Mesenchymal stem cell (in vitro differentiated cells and primary cell): ENCODE data around the gene FAM120B.
A peak's percentile ranks its signal among the peaks of the same experiment; 100 is the strongest.

ENCODE experiments used
- DNase-seq: peaks from one replicate; pipeline ENCODE4 v3.0.0-alpha.2; 2013
- H2AFZ ChIP-seq: one replicate; pipeline ENCODE4 v1.6.1; 2013; ENCODE audit warnings: low read depth, mild to moderate bottlenecking, control low read depth, inconsistent platforms, low read length, moderate library complexity
- H2AK5ac ChIP-seq: 2 replicates; pipeline ENCODE4 v1.6.1; 2013; ENCODE audit warnings: low read length, moderate library complexity, mild to moderate bottlenecking, inconsistent platforms; ENCODE audit not compliant: severe bottlenecking
- H2BK120ac ChIP-seq: one replicate; pipeline ENCODE4 v1.6.1; 2013; ENCODE audit warnings: low read depth, mild to moderate bottlenecking, inconsistent platforms, low read length, moderate library complexity
- H2BK12ac ChIP-seq, 2 experiments: one replicate each; pipeline ENCODE4 v1.6.1; 2013; ENCODE audit warnings: inconsistent platforms in 2 of 2, low read length in 2 of 2, mild to moderate bottlenecking in 2 of 2, moderate library complexity in 2 of 2, control low read depth in 1 of 2
- H2BK15ac ChIP-seq: one replicate; pipeline ENCODE4 v1.6.1; 2013; ENCODE audit warnings: mild to moderate bottlenecking, low read depth, inconsistent platforms; ENCODE audit not compliant: poor library complexity, severe bottlenecking
- H2BK5ac ChIP-seq: 2 replicates; pipeline ENCODE4 v1.6.1; 2013; ENCODE audit warnings: low read depth, mild to moderate bottlenecking, low read length, control low read depth, inconsistent platforms; ENCODE audit not compliant: poor library complexity, severe bottlenecking
- H3K14ac ChIP-seq, 2 experiments: one replicate each; pipeline ENCODE4 v1.6.1; 2013; ENCODE audit warnings: inconsistent platforms in 2 of 2, low read length in 2 of 2, control low read depth in 1 of 2, mild to moderate bottlenecking in 1 of 2, moderate library complexity in 1 of 2
- H3K18ac ChIP-seq, 2 experiments: one replicate each; pipeline ENCODE4 v1.6.1; 2013; ENCODE audit warnings: inconsistent platforms in 2 of 2, low read length in 2 of 2, control low read depth in 1 of 2, low read depth in 1 of 2, mild to moderate bottlenecking in 1 of 2
- H3K23ac ChIP-seq, 2 experiments: one replicate each; pipeline ENCODE4 v1.6.1; 2013; ENCODE audit warnings: inconsistent platforms in 2 of 2, low read length in 2 of 2, mild to moderate bottlenecking in 2 of 2, moderate library complexity in 2 of 2, control low read depth in 1 of 2
- H3K27ac ChIP-seq: 2 replicates; pipeline ENCODE4 v1.5.1; 2013; ENCODE audit warnings: mild to moderate bottlenecking, moderate library complexity, low read length, control low read depth, inconsistent platforms; ENCODE audit not compliant: poor library complexity, severe bottlenecking
- H3K27me3 ChIP-seq, 2 experiments: 2 replicates each; pipeline versions ENCODE4 v1.6.1 to v1.7.0; 2013; ENCODE audit warnings: low read length in 2 of 2, mild to moderate bottlenecking in 2 of 2, moderate library complexity in 2 of 2, control low read depth in 1 of 2, inconsistent platforms in 1 of 2; ENCODE audit not compliant: control insufficient read depth in 1 of 2, insufficient read depth in 1 of 2
- H3K36me3 ChIP-seq, 2 experiments: 2 replicates each; pipeline versions ENCODE4 v1.6.1 to v1.7.0; 2013; ENCODE audit warnings: low read length in 2 of 2, control low read depth in 1 of 2, inconsistent platforms in 1 of 2, low read depth in 1 of 2, mild to moderate bottlenecking in 1 of 2; ENCODE audit not compliant: insufficient read depth in 2 of 2, control insufficient read depth in 1 of 2
- H3K4ac ChIP-seq, 2 experiments: one replicate each; pipeline ENCODE4 v1.6.1; 2013; ENCODE audit warnings: inconsistent platforms in 2 of 2, low read length in 2 of 2, mild to moderate bottlenecking in 2 of 2, moderate library complexity in 2 of 2, control low read depth in 1 of 2, low read depth in 1 of 2
- H3K4me1 ChIP-seq: 2 replicates; pipeline ENCODE4 v1.6.1; 2013; ENCODE audit warnings: low read depth, low read length, control low read depth; ENCODE audit not compliant: control insufficient read depth, insufficient read depth
- H3K4me2 ChIP-seq: 2 replicates; pipeline ENCODE4 v1.6.1; 2013; ENCODE audit warnings: low read length, mild to moderate bottlenecking, inconsistent platforms; ENCODE audit not compliant: poor library complexity, severe bottlenecking
- H3K4me3 ChIP-seq, 2 experiments: 2 replicates each; pipeline versions ENCODE4 v1.5.1 to v1.7.0; 2013; ENCODE audit warnings: low read length in 2 of 2, mild to moderate bottlenecking in 2 of 2, control low read depth in 1 of 2, low read depth in 1 of 2; ENCODE audit not compliant: insufficient read depth in 1 of 2
- H3K79me1 ChIP-seq: replicated peaks from 2 replicates; pipeline ENCODE4 v1.6.1; 2013; ENCODE audit warnings: mild to moderate bottlenecking, control low read depth, low read length, inconsistent platforms; ENCODE audit not compliant: poor library complexity, severe bottlenecking
- H3K9ac ChIP-seq: 2 replicates; pipeline ENCODE4 v1.7.0; 2013; ENCODE audit warnings: mild to moderate bottlenecking, low read length, moderate library complexity
- H3K9me3 ChIP-seq: 2 replicates; pipeline ENCODE4 v1.7.0; 2013; ENCODE audit warnings: mild to moderate bottlenecking, low read length; ENCODE audit not compliant: control insufficient read depth
- H4K8ac ChIP-seq: one replicate; pipeline ENCODE4 v1.6.1; 2013; ENCODE audit warnings: inconsistent platforms, mild to moderate bottlenecking, low read length, moderate library complexity
- H4K91ac ChIP-seq: one replicate; pipeline ENCODE4 v1.6.1; 2013; ENCODE audit warnings: mild to moderate bottlenecking, low read length, inconsistent platforms
- WGBS: methylation state at CpG from one replicate; pipeline ENCODE4 v1.1.7; 2013; ENCODE audit warnings: mixed read lengths; 5-methylcytosine and 5-hydroxymethylcytosine counted together

FAM120B gene

DNA sequence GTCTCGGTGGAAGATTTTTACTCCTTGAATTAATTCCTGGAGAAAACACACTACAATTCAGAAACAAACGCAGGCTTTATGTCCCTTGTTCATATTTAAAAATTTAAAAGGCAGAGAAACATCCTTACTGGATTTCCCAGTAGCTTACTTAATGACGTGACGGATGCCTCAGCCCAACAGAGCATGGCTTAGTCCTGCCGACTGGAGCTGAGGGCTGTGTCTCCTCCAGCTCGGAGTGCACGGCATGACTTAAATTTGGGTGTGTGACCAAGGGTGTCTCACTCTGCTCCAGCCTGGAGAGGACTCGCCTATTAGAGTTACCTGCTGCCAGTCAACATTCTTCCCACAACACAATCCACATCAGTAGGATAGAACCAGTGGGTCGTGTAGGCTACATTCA, 139.4 kb downstream of the FAM120B start:
- Histone ChIP-seq H3K79me1 (no peaks in the 10 kb centered on the region), H3K4me1 (peaks cover 4% of the 10 kb centered on the region), H3K27me3 (peaks cover 0 to 14% of the 10 kb centered on the region in 2 experiments), H3K4me3 (no peak overlapping the region), H2AFZ (no peak overlapping the region), H2BK15ac (no peak overlapping the region), H2BK5ac (no peak overlapping the region), H2AK5ac (no peak overlapping the region), H3K18ac (no peak overlapping the region), H3K14ac (no peak overlapping the region), H2BK12ac (no peak overlapping the region), H3K36me3 (no peaks in the 10 kb centered on the region), H4K8ac (no peak overlapping the region), H3K4ac (no peak overlapping the region), H3K9me3 (no peaks in the 10 kb centered on the region), H3K9ac (no peak overlapping the region), H2BK120ac (no peak overlapping the region), H3K4me2 (no peak overlapping the region), H3K27ac (no peak overlapping the region), H4K91ac (no peak overlapping the region), H3K23ac (no peak overlapping the region)
- 95% methylated on average over 7 of the region's 9 CpGs for WGBS
- no peak for DNase-seq

DNA sequence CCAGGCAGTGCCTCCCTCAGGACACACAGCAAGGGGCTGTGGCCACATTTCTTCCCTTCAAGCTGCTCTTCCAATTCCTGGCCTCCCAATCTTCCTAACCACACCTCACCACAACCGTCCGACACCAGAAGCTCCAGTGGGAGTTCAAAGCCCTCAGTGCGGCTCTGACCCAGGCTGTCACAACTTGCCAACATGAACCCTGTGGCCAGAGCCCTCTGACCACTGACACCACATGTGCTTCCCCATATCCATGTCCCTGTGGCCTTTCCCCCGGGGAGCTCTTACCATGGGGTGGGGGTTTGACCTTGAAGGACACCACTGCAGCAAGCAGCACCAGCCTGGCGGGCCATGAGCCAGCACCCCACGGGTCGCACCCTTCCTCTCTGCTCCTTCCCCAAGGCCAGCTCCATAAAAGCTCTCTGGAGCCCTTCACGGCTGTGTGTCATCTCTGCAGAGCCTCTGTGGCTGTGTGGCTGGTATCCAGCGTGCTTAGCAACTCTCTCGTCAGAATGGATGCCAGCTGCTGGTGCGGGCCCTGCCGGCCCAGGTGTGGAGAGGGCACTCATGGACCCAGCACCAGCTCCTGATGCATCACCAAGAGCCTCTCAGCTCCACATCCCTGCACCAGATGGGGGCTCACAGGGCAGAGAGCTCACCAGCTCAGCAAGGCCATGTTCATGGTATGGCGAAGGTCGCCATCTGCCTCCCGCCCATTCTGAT, 140.4 kb downstream of the FAM120B start:
- H3K4me3 ChIP-seq: no peak overlapping the region
- H3K9me3 ChIP-seq: no peaks in the 10 kb centered on the region
- H3K27ac ChIP-seq: no peak overlapping the region
- H3K36me3 ChIP-seq: no peaks in the 10 kb centered on the region
- no peak overlapping the region for H3K23ac ChIP-seq
- no peak overlapping the region for H4K91ac ChIP-seq
- no peak overlapping the region for H2BK15ac ChIP-seq
- no peak for DNase-seq
- H3K18ac ChIP-seq: no peak overlapping the region
- H2BK5ac ChIP-seq: no peak overlapping the region
- H2AFZ ChIP-seq: no peak overlapping the region
- H3K14ac ChIP-seq: peak overlapping the region in 1 of 2 experiments; percentile 7
- no peak overlapping the region for H3K4me2 ChIP-seq
- H3K27me3 ChIP-seq: peaks cover 0 to 14% of the 10 kb centered on the region in 2 experiments
- H2AK5ac ChIP-seq: no peak overlapping the region
- H3K4me1 ChIP-seq: peaks cover 4% of the 10 kb centered on the region
- 95% methylated on average over 15 of the region's 15 CpGs for WGBS
- no peaks in the 10 kb centered on the region for H3K79me1 ChIP-seq
- no peak overlapping the region for H3K4ac ChIP-seq
- no peak overlapping the region for H4K8ac ChIP-seq
- no peak overlapping the region for H3K9ac ChIP-seq
- H2BK12ac ChIP-seq: no peak overlapping the region
- no peak overlapping the region for H2BK120ac ChIP-seq

DNA sequence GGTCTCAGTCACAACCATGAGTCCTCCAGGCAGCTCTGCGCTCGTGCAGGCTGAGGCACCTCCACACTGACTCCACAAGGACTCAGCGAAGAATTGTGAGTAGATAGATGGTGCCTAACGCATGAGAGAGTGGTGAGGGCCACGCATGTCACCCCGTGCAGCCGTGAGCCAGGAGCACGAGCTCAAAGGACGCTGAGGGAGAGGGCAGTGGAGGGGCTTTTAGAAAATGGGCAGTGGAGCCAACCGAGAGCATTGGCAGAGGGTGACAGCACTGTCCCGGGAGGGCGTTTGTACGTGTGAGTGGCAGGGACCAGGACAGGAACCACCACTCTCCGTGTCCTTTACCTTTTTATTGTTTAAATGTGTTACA, 141.0 kb downstream of the FAM120B start:
- no peaks in the 10 kb centered on the region for H3K79me1 ChIP-seq

GRCh38 chr6:170448317-170448716, 141.8 kb downstream of the FAM120B start:
- Histone ChIP-seq H3K14ac (no peak overlapping the region), H2AFZ (no peak overlapping the region), H2AK5ac (no peak overlapping the region), H3K4ac (no peak overlapping the region), H3K23ac (no peak overlapping the region), H2BK12ac (no peak overlapping the region), H3K4me3 (no peak overlapping the region), H4K91ac (no peak overlapping the region), H3K27ac (no peak overlapping the region), H2BK5ac (no peak overlapping the region), H2BK15ac (no peak overlapping the region), H3K4me1 (peaks cover 6% of the 10 kb centered on the region), H3K79me1 (no peaks in the 10 kb centered on the region), H3K9ac (no peak overlapping the region), H2BK120ac (no peak overlapping the region), H3K9me3 (no peaks in the 10 kb centered on the region), H4K8ac (no peak overlapping the region), H3K4me2 (no peak overlapping the region), H3K27me3 (peaks cover 0 to 14% of the 10 kb centered on the region in 2 experiments), H3K18ac (no peak overlapping the region), H3K36me3 (no peaks in the 10 kb centered on the region)
- no peak for DNase-seq
- 98% methylated on average over 12 of the region's 12 CpGs for WGBS

More for the DNA sequence above, 141.0 kb downstream of the FAM120B start:
- no peak overlapping the region for H2BK15ac ChIP-seq
- no peak overlapping the region for H3K23ac ChIP-seq
- H3K18ac ChIP-seq: no peak overlapping the region
- no peak overlapping the region for H3K27ac ChIP-seq
- DNase-seq: no peak
- no peak overlapping the region for H3K4me3 ChIP-seq
- H2BK5ac ChIP-seq: no peak overlapping the region
- no peak overlapping the region for H2BK12ac ChIP-seq
- no peak overlapping the region for H2BK120ac ChIP-seq
- H2AFZ ChIP-seq: no peak overlapping the region
- H3K4me2 ChIP-seq: no peak overlapping the region
- no peak overlapping the region for H2AK5ac ChIP-seq
- H3K36me3 ChIP-seq: no peaks in the 10 kb centered on the region
- peaks cover 0 to 14% of the 10 kb centered on the region in 2 experiments for H3K27me3 ChIP-seq
- H3K4ac ChIP-seq: no peak overlapping the region
- WGBS: 91% methylated on average over 14 of the region's 14 CpGs
- H3K4me1 ChIP-seq: peaks cover 6% of the 10 kb centered on the region
- no peak overlapping the region for H3K9ac ChIP-seq
- H4K91ac ChIP-seq: no peak overlapping the region
- H3K9me3 ChIP-seq: no peaks in the 10 kb centered on the region
- H4K8ac ChIP-seq: no peak overlapping the region
- H3K14ac ChIP-seq: no peak overlapping the region
